Mucosa of gallbladder (tissue), 1 donor: Measurements from ENCODE around the gene SAMD10. TPM values are rescaled to one million over a fixed set of nuclear protein-coding genes. Genes with fewer than 3 reads are reported as not detected.
"Not testable (repeated sequence)": the region's sequence is repeated elsewhere in the genome, so short reads cannot be mapped to it uniquely, and the experiment has no call there.

Experiments
- DNase-seq: peaks from one replicate; pipeline ENCODE4 v3.0.0-alpha.2; 2020; ENCODE audit warnings: low spot score
- total RNA-seq: library from RNA; stranded (reverse); gene quantifications from one replicate; pipeline ENCODE4 v1.2.1, GENCODE V29; 2021
- donor health status: DM: no; HTN: no; CAD: no.

Gene SAMD10
- total RNA-seq, 1 donor from 2014 or later: 12.7 TPM

DNA sequence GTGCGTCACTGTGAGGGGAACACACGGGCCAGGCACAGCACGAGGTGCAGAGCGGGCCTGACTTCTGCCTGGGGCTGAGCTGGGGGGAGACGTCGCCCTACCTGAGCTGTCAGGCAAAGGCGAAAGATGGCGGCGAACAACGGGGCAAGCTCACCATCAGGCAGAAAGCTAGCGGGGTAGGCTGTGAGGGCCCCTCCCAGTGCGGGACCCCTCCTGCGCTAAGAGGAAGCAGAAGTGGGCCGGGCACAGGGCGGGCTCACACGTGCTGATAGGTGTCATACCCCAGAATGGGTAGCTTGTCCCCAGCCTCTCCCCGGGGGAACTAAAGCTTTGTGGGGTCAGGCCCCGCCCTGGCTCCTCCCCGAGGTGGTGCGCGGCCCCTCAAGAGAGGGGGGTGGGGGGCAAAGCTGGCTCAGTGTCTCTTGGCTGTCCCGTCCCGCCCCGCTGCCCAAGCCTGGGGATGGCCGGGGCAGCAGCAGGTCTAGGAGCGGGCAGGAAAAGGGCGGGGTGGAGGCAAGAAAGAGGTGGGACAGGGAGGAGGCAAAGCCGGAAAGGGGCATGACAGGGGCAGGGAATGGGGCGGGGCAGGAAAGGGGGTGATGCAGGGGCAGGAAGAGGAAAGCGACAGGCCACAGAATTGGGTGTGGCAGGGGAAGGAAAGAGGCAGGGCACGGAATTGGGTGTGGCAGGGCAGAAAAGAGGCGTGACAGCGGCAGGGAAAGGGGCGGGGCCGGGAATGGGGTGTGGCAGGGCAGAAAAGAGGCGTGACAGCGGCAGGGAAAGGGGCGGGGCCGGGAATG lies 38.0 kb downstream of the SAMD10 start:
- DNase-seq: no peak

GRCh38 chr20:63940472-63941266 lies 38.8 kb downstream of the SAMD10 start:
- no peak for DNase-seq

DNA sequence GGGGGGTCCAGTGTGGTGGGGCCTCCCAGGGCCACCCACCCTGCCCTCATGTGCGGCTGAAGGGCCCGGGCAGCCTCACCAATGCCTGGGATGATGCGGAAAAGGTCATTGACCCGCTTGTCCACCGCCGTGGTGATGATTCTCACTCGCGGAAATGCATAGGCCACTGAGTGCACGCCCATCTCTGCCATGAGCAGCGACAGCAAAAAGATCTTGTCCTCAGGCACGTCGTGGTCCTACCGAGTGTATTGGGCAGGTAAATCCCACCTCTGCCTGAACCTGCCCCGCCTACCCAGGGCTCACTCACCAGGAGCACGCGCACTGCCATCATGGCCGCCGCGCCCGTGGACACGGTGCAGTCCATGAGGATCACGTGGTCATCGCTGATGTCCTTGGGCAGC lies 39.4 kb downstream of the SAMD10 start:
- no peak for DNase-seq

DNA sequence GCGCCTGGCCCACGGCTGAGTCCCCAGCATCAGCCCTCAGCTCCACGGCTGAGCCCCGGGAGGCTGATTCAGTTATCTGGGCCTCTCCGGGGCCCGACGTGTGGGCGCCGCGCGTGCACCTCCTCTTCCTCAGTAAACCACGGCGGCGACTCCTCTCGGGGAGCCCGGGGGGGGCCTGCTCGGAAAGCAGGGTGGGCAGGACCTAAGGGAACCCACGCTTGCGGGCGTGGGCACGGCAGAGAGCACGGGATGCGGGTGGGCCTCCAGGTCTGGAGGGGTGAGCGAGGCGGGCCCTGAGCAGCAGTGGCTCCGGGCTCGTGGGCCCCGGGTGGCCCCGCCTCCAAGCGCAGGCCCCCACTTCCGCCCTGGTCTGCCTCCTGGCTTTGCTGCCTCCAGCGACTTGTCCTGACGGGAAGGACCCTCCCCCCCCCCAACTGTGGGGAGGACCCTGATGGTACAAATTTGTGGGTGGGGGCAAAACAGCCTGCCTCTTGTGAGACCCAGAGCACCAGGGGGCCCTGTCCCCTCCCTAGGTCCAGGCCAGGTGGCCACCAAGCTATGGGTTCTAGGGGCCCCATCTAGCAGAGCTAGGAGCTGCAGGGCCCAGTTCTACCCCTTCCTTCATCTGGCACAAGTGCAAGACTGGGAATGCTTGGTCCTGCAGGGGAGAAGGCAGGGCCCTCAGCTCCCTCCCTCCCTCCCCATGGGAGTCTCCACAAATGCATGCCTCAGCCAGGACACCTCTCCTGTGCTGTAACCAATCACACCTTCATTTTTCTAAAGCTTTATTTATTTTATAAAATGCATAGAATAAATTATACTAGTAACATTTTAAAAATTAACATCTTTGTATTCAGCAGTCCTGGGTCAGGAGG lies 40.1 kb downstream of the SAMD10 start:
- DNase-seq: no peak

DNA sequence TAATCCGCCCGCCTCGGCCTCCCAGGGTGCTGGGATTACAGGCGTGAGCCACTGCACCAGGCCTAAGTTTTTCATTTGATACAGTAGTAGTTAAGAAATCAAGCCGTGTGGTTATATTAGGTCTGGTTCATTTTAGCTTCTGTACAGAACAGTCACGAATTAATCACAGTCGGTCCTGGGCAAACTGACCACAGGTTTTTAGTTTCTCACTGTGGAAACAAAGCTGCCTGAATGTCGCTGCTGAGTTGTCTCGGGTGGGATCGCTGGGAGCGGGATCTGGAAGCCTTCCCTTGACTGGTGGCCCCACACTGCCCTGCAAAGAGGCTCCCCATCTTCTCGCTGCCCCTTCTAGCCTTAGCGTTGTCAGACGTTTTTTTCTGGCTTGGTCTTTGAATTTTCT lies 41.8 kb downstream of the SAMD10 start:
- DNase-seq: no peak

DNA sequence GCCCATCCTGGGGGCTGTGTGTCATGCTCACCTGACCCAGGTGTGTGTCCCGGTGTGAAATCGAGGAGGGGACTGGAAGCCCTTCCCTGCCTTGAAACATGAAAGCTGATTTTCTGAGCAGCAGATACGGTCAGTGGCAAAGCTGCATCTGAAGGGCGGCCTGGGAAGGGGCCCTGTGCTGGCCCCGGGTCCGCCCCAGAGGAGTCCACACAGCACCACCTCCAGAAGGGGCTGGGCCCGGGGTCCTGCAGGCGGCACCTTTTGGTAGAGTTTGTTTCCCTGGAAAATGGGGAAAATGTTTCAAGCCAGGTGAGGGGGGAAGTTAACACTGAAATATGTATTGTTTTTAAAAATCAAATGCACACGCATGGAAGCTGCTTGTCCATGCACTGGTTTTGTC lies 44.0 kb downstream of the SAMD10 start:
- DNase-seq: no peak

GRCh38 chr20:63934271-63935068 lies 45.0 kb downstream of the SAMD10 start:
- no peak for DNase-seq

DNA sequence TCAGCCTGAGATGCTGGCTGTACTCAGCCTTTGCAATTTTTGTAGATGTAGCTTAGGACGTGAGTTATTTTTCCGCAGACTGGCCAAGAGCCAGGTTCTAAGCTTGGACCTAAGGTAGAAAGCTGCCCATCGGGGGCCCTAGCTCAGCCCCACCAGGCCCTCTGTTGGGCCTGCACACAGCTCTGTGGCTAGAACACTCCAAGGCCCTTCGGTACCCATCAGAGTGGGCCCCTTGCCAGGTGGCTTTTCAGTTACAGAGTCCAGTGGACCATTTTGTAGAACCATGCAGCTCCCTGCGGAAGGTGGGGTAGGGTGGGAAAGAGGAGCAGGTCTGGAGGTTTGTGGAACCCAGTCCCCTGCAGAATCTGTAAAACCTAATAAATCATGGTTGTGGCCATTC lies 45.8 kb downstream of the SAMD10 start:
- DNase-seq: no peak

DNA sequence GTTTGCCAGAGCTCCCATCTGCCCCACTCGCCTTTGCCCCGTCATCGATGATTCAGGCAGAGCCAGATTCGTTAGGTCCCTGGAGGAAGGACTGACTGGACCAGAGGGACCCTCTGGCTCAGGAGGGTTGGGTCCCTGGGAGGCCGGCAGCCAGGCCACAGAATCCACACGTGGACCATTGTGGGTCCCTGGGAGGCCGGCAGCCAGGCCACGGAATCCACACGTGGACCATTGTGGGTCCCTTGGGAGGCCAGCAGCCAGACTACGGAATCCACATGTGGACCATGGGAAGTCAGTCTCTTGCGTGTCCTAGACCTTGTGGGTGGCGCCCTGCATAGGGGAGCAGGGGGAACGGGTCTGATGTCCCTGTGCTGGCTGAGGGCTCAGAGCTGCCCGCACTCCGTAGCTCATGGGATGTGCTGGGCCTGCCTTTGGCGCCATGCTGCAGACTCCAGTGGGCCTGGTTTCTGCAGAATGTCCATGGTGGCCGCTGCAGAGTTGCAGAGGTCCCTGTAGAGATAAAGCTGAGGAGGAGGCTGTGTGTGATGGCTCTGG lies 46.8 kb downstream of the SAMD10 start:
- no peak for DNase-seq

- no peak for DNase-seq
Measured at GRCh38 chr20:63931735-63932134, 47.7 kb downstream of the SAMD10 start.

DNA sequence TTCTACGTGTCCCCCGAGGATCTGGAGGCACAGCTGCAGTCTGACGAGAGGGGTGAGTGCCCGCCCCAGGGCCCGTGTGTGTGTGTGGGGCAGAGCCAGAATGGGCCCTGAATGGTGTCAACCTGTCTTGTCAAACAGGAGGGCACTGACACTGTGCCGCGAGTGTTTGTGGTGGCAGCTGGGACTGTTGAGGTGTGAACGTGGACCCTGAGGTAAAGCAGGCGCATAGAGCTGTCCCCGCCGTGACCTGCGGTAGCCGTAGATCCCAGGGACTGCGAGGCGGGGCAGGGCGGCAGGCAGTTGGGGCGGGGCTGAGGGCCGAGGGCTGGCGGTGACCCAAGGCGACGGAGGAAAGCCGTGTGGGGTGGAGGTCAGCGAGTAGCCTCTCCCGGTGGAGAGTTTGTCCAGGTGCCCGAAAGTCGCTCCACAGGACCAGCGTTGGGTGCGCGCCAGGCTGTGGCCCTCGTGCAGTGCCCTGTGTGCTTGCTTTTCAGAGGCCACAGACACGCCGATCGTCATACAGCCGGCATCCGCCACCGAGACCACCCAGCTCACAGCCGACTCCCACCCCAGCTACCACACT lies 48.4 kb downstream of the SAMD10 start:
- no peak for DNase-seq

- DNase-seq: not testable (repeated sequence)
Measured at GRCh38 chr20:63929473-63929883, 50.0 kb downstream of the SAMD10 start.

DNA sequence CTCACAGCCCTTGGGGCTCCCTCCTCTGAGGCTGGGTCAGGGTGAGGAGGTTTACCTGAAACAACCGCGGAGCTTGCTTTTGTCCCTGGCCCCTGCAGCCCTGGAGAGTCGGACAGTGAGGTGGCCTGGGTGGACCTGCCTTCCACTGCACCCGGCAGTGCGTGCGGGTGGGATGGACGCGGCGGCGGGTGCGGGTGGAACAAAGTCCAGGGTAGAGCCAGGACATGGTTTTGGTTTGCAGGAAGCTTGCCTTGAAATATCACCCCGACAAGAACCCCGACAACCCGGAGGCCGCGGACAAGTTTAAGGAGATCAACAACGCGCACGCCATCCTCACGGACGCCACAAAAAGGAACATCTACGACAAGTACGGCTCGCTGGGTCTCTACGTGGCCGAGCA lies 50.4 kb downstream of the SAMD10 start:
- DNase-seq: no peak

GRCh38 chr20:63926298-63926697 lies 53.1 kb downstream of the SAMD10 start:
- DNase-seq: no peak

DNA sequence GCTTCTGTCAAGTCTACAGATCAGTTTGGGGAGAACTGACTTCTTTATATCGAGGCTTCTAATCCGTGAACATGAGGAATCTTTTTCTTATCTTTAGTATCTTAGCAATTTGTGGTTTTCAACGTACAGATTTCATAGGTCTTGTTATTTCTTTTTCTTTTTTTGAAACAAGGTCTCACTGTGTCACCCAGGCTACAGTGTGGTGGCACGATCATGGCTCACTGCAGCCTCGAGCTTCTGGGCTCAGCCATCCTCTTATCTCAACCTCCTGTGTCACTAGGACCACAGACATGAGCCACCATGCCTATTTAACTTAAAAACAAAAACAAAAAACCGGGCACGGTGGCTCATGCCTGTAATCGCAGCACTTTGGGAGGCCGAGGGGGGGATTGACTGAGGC lies 55.2 kb downstream of the SAMD10 start:
- no peak for DNase-seq

Other genes starting within 250 kb of the SAMD10 start
- gene LIME1, start 243.0 kb downstream of the SAMD10 start, total RNA-seq: 14.8 TPM
- 93.6 TPM for gene SLC2A4RG, start 239.9 kb downstream of the SAMD10 start, total RNA-seq
- 9.0 TPM for gene ZBTB46, start 148.4 kb downstream of the SAMD10 start, total RNA-seq
- gene ABHD16B, start 118.1 kb downstream of the SAMD10 start, total RNA-seq: not detected
- 72.3 TPM for gene TPD52L2, start 114.4 kb downstream of the SAMD10 start, total RNA-seq
- gene DNAJC5, start 84.5 kb downstream of the SAMD10 start, total RNA-seq: 53.0 TPM
- gene UCKL1, start 23.2 kb downstream of the SAMD10 start, total RNA-seq: 42.4 TPM
- 26.1 TPM for gene ZNF512B, start 9.7 kb downstream of the SAMD10 start, total RNA-seq
- gene PRPF6, start 1.5 kb upstream of the SAMD10 start, total RNA-seq: 74.7 TPM
- 1.7 TPM for gene C20orf204, start 56.5 kb upstream of the SAMD10 start, total RNA-seq
- 30.1 TPM for gene SOX18, start 70.0 kb upstream of the SAMD10 start, total RNA-seq
- gene TCEA2, start 83.6 kb upstream of the SAMD10 start, total RNA-seq: 64.2 TPM
- 18.2 TPM for gene RGS19, start 99.9 kb upstream of the SAMD10 start, total RNA-seq
- gene OPRL1, start 100.4 kb upstream of the SAMD10 start, total RNA-seq: 1.7 TPM
- gene LKAAEAR1, start 104.8 kb upstream of the SAMD10 start, total RNA-seq: not detected
- gene NPBWR2, start 127.9 kb upstream of the SAMD10 start, total RNA-seq: not detected
- gene MYT1, start 184.8 kb upstream of the SAMD10 start, total RNA-seq: 0.17 TPM